ENCODE data around the gene TMEM131L.
"Not testable (repeated sequence)": the region's sequence is repeated elsewhere in the genome, so short reads cannot be mapped to it uniquely, and the experiment has no call there.

TMEM131L gene

DNA sequence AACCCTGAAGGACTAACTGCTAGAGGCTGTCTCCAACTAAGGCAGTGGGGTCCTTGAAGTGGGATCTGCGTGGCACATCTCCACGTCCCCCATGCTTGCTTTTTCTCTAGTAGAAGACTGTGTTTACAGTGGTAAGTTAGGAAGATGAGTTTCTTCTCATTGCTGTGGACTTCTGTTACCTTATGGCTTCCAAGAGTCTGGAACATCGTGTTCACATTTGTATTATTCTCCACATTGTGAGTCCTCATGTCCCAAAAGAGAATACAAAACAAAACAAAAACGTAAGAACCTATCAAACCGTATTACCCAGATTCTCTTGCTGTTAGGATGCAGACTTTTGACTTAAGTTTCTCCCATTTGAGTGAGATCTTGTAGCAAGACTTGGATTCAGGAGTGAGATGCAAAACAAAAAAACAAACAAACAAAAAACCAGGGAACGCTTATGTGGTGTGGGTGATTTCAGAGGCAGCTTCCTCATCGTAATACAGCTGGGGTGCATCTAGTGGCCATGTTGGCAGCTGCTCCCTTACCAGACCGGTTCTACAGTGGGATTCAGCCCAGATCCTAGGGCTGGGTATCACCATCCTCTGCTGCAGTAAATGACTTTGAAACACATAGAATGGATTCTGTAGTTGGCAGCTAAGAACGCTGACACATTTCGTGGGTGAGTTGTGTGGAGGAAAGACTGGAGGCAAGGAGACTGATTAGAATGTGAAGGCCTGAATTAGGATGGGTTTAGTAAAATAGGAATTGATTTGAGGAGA is 41.3 kb downstream of the TMEM131L start:
- H3K4me3 ChIP-seq (ENCODE audit: low read depth, low read length) = no peak overlapping the region
- TF ChIP-seq, protein P1, sequence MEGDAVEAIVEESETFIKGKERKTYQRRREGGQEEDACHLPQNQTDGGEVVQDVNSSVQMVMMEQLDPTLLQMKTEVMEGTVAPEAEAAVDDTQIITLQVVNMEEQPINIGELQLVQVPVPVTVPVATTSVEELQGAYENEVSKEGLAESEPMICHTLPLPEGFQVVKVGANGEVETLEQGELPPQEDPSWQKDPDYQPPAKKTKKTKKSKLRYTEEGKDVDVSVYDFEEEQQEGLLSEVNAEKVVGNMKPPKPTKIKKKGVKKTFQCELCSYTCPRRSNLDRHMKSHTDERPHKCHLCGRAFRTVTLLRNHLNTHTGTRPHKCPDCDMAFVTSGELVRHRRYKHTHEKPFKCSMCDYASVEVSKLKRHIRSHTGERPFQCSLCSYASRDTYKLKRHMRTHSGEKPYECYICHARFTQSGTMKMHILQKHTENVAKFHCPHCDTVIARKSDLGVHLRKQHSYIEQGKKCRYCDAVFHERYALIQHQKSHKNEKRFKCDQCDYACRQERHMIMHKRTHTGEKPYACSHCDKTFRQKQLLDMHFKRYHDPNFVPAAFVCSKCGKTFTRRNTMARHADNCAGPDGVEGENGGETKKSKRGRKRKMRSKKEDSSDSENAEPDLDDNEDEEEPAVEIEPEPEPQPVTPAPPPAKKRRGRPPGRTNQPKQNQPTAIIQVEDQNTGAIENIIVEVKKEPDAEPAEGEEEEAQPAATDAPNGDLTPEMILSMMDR (IDR thresholded peaks at IDR 0.05; ENCODE audit: low read depth, low read length) = no peak

DNA sequence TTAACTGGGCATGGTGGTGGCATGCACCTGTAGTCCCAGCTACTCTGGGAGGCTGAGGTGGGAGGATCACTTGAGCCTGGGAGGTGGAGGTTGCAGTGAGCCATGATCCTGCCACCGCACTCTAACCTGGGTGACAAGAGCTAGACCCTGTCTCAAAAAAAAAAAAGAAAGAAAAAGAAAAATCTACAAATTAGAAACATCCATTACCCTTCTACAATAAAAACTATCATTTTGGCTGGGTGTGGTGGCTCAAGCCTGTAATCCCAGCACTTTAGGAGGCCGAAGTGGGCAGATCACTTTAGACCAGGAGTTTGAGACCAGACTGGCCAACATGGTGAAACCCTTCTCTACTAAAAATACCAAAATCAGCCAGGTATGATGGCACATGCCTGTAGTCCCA is 43.1 kb downstream of the TMEM131L start:
- H3K4me3 ChIP-seq (ENCODE audit: low read depth, low read length) = not testable (repeated sequence)

DNA sequence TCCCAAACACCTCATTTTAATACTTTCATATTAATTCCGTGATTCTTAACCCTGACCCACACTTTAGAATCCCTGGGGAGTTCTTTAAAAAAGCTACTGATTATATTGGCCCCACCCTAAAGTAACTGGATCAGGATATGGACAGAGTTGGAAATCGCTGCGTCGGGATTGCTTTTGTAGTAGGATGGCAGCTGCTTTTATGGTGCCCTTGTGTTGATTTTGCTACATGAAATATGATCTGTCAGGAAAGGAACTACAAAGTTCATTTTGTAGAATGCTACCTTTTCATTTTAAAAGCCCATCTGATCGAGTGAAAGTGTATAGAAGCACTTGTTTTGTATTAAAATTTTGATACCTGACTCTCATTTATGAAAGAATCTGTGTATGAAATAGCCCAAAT is 43.6 kb downstream of the TMEM131L start:
- no peak overlapping the region for H3K4me3 ChIP-seq (ENCODE audit: low read depth, low read length)
- TF ChIP-seq, protein P1 (IDR thresholded peaks at IDR 0.05; ENCODE audit: low read depth, low read length) = no peak

DNA sequence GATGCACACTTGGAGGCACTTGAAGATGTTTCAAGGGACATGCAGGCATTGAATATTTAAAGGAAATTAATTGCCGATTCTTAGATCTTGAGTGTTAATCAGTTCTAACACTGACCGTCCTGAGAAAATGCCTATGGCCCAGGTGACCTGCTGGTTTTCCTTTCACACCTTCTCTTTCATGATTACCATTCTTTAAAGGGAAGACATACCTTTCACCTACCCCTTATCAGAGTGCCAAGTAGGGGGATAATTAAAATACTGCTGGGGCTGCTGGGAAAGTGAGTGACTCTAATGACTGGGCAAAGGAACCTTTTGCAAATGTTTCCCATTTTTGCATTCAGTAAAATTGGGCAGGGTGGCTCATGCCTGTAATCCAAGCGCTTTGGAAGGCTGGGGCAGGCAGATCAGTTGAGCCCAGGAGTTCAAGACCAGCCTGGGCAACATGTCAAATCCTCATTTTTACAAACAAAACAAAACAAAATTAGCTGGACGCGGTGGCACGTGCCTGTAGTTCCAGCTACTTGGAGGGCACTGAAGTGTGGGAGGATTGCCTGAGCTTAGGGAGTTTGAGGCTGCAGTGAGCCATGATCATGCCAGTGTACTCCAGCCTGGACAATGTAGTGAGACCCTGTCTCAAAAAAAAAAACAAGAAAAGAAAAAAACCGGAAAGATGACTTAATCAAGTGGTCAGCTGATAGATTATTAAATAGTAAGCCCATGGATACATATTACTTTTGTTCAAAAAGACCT is 44.3 kb downstream of the TMEM131L start:
- TF ChIP-seq, protein P1 (IDR thresholded peaks at IDR 0.05; ENCODE audit: low read depth, low read length) = no peak
- H3K4me3 ChIP-seq (ENCODE audit: low read depth, low read length) = no peak overlapping the region

DNA sequence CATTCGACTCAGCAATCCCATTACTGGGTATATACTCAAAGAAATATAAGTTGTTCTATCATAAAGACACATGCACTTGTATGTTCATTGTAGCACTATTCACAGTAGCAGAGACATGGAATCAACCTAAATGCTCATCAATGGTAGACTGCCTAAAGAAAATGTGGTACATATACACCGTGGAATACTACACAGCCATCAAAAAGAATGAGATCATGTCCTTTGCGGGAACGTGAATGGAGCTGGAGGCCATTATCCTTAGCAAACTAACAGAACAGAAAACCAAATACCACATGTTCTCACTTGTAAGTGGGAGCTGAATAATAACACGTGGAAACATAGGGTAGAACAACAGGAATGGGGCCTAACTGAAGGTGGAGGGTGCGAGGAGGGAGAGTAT is 44.9 kb downstream of the TMEM131L start:
- no peak overlapping the region for H3K4me3 ChIP-seq (ENCODE audit: low read depth, low read length)
- TF ChIP-seq, protein P1 (IDR thresholded peaks at IDR 0.05; ENCODE audit: low read depth, low read length) = no peak

DNA sequence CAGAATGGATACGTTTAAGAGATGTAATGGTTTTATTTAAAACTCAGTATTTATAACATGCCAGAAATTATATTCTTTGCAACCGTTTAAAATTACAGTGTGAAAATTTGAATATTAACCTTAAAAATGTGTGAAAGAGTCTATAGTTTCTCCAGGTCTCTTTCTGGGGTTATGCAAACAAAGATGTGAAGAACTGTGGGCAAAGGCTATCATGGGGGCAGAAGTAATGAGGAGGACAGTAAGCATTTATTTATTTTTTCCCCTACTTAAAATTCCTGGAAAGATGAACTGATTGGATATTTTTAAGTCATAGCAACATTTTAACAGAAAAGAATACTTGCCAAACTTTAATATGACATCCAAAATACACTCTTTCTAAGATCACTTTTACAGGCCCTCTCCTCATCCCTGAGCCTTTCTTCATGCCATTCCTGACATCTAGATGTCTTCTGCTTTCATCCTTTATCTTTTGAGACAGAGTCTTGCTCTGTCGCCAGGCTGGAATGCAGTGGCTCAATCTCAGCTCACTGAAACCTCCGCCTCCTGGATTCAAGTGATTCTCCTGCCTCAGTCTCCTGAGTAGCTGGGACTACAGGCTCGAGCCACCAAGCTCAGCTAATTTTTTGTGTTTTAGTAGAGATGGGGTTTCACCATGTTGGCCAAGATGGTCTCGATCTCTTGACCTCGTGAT is 46.1 kb downstream of the TMEM131L start:
- H3K4me3 ChIP-seq (ENCODE audit: low read depth, low read length) = no peak overlapping the region
- TF ChIP-seq, protein P1 (IDR thresholded peaks at IDR 0.05; ENCODE audit: low read depth, low read length) = no peak

DNA sequence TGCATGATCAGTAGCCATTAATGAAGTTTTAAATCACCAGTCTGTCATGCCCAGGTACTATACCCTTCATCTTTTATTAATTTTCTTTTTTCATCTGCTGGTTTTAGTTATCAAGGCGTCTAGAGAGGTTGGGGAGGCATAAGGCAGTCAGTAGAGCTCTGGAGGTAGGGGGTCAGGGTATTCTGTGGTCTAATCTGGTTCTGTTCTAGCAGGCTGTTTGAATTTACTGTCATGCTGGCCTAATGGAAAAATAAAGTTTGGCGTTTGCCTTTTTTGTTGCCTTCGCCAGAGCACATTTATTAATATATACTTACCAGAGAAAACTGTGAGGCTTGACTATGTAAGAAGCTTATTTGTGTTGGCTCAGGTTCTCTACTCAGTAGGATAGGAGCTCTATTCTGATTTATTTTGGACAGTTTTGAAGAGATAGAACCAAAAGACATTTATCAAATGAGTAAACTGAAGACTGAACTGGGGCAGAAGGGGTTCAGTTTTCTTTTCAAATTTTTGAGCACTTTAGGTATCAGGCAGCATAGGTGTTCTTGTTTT is 46.9 kb downstream of the TMEM131L start:
- no peak overlapping the region for H3K4me3 ChIP-seq (ENCODE audit: low read depth, low read length)
- TF ChIP-seq, protein P1 (IDR thresholded peaks at IDR 0.05; ENCODE audit: low read depth, low read length) = no peak
